ENCODE data around the gene CRADD.

The CRADD gene

DNA sequence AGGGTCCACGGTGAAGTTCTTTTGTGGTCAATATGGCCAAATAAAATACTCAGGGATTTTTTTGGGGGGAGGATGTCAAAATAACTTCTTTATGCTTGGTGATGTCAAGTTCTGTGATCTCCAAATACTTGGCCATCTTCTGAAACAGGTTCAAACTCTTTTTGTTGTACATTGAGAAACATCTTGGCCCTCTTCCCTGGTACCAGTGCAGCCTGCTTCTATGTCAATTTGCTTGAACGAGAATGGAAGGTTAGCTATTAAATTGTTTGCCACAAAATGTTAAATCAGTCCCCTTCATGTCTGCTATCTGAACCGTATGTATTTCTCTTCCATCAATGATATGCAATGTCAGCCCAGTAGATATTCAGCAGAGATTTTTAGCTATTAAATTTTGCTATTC, 6.1 kb upstream of the CRADD start:
- no peak for DNase-seq (ENCODE audit: low read depth in 2 of 2)

DNA sequence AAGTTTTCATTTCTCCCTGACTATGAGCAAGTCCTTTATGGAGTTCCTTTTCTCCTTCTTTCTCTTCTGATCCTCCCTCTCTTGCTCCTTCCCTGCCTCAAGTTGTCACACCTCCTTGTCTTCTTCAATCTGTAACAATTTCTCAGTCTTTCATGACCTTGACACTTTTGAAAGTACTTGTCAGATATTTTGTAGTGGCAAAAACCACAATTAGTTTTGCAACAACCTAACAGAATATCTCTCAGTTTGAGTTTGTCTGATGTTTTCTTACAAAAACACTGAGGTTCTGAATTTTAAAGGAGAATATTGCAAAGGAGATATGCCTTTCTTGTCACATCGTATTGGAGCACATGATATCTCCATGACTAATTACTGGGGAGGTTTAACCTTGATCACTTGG, 4.1 kb upstream of the CRADD start:
- DNase-seq (ENCODE audit: low read depth in 2 of 2): no peak

DNA sequence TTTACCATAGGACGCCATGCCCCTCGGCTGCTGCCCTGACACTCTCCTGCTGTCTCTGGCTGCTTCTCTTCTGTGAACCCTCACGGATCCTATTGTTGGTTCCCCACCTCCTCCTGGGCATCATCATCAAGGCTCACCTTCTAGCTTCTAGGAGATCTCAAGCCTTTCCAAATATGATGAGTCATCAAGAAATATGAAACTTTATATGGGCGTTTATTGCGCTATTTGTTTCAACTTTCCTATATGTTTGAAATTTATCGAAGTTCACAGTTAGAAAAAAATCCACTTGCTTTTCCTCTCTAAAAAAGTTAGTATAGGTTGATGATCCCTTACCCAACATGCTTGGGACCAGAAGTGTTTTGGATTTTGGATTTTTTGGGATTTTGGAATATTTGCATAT, 2.8 kb upstream of the CRADD start:
- DNase-seq (ENCODE audit: low read depth in 2 of 2): no peak

DNA sequence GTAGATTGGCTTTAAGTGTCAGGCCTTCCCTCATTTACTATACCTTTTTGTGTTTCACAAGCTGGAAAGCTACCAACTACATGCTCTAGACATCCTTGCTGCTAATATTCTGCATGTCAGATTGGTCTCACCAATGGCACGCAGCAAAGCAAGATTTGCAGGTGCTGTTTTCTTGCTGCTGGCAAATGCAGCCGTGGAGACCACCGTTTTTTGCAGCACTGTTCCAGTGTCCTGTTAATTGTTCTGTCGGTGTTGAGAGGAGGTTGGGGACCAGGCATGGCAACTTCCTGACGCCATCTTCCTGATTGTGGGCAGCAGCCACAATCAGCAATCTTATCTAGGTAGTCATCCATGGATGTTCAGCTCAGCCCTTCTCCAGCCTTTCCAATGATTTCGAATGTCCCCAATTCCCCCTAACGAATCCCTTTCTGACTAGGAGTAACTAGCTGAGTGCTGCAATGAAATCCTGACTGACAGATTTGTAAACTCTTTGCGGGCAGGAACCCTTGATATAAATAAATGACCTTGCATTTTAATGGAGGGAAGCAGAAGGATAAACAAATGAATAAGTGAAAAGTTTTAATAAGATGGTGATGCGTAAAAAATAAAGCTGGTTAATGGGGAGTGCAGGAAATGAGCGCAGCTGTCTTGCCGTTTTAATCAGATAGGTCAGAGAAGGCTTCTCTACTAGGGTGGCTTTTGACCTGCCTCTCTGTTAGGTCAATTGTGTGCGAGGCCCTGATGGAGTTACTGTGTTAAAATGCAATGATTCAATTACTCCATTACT, 574 bp upstream of the CRADD start:
- DNase-seq (ENCODE audit: low read depth in 2 of 2): no peak

- no peak for DNase-seq (ENCODE audit: low read depth in 2 of 2)
These were observed 1.6 kb downstream of the CRADD start for GRCh38 chr12:93678779-93679178.

DNA sequence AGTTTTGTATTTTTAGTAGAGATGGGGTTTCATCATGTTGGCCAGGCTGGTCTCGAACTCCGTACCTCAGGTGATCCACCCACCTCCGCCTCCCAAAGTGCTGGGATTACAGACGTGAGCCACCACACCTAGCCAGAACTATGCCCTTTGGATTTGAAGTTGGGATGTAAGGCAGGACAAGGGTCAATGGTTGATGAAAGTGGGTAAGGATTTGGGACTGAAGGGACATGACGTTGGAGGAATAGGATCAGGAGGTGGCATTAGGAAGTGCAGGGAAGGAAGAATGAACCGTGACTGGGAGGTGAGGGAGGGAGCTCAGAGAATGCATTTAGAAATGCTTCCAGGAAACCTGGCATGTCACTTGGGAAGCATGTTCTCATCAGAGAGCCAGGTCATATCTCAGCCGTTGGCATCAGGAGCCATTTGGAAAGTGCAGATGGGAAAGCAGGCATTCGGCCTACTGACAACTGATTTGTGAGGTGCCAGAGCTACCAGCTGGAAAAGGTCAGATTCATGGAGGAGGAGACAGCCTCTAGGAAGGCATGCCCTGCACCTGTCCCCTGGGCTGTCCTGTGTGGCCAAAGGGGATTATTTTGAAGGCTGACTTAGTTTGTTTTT, 2.2 kb downstream of the CRADD start:
- no peak for DNase-seq (ENCODE audit: low read depth in 2 of 2)

- DNase-seq (ENCODE audit: low read depth in 2 of 2): no peak
These were observed 2.8 kb downstream of the CRADD start for GRCh38 chr12:93680006-93680405.

GRCh38 chr12:93682846-93683261, 5.7 kb downstream of the CRADD start:
- DNase-seq (ENCODE audit: low read depth in 2 of 2): no peak

DNA sequence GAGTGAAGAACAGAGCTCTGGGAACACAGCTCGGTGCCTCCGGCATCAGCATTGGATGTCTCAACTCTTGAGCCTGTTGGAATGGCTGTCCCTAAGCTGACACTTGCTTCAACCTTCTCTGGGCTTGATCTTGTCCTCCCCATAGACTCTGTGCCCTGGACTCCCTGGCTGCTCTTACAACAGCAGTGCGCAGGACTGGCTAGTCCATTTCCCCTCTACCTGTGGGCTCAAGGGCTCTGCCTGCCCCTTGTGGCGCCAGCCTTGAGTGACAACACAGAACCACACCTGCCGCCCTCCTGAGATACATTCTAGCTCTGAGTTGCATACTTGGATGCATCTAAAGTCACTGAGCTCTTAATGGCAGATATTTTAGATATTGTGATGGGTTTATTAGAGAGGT, 6.2 kb downstream of the CRADD start:
- DNase-seq (ENCODE audit: low read depth in 2 of 2): no peak

GRCh38 chr12:93684716-93685115, 7.5 kb downstream of the CRADD start:
- DNase-seq (ENCODE audit: low read depth in 2 of 2): no peak

DNA sequence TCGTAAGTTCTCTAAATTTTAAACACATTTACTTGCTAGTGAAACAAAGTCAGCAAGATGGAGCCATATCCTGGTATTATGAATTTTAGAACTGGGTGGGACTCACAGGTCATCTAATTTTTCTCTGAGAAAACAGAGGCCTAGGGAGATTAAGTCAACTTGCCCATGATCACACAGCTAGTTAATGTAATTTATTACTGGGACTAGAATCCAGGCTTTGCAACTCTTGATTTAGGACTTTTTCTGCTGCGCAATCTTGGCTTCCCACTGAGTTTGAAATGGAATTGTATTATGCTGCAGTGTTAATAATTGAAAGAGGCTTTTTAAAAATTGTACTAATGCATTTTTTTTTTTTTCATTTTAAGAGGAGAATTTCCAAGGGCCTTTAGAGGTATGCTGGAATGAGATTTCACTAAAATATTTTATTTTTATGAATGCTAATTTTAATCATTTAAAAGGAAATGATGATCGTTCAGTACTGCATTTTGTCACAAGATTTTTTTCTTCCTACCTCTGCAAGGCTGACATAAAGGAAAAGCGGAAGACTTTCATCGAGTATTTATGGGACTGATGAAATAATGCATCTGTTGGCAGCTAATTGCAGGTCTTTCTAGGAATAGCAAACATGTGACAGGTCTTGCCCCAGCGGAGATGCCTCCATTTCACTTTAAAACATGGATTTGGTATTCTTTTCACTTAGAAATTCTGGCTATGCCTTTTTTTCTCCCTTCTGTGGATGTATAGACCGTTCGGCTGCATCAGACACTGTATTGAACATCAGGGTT, 9.6 kb downstream of the CRADD start:
- no peak for DNase-seq (ENCODE audit: low read depth in 2 of 2)

DNA sequence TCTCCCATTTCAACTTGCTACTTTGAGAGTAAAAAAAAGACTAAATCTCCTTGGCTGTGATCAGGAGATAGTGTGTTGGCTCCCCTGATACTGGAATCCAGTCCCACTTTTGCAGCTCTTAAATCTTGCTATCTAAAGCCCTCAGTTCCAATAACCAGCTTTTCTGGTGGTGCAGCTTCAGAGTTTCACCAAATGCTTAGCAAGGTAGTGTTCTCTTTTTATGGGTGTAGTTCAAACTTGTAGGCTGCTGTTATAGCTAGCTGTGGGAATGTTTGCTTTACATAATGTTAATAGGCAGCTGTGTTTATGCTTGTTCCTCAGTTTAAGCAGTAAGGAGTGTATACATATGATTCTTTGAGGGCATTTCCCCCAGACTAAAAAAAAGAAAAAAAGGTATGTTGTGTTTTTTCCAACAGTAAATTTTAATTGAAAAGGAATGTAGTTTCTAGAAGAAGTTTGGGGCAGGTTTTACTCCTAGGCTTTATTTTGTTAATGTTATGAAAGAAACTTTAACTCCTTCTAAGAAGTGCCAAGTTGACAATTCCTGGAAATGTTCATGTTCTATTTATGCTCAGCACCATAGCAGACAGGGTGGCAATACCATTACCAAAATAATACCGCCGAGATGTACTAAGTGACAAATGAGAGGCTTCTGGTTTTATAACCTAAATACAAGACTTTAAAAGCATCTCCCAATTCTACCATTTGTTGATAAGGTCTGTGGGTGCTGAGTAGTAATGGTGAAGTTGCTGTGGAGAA, 12.1 kb downstream of the CRADD start:
- no peak for DNase-seq (ENCODE audit: low read depth in 2 of 2)

DNA sequence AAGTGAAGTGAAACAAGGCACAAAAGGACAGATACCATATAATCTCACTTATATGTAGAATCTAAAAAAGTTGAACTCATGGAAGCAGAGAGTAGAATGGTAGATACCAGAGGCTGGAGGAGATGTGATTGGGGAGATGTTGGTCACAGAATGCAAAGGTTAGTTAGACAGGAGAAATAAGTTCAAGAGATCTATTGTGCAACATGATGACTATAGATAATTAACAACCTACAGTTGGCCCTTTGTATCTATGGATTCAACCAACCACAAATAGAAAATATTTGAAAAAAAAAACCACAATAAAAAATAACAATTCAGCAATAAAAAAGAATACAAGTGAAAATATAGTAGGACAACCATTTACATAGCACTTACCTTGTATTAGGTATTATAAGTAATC, 19.3 kb downstream of the CRADD start:
- no peak for DNase-seq (ENCODE audit: low read depth in 2 of 2)

GRCh38 chr12:93698307-93699092, 21.3 kb downstream of the CRADD start:
- no peak for DNase-seq (ENCODE audit: low read depth in 2 of 2)

DNA sequence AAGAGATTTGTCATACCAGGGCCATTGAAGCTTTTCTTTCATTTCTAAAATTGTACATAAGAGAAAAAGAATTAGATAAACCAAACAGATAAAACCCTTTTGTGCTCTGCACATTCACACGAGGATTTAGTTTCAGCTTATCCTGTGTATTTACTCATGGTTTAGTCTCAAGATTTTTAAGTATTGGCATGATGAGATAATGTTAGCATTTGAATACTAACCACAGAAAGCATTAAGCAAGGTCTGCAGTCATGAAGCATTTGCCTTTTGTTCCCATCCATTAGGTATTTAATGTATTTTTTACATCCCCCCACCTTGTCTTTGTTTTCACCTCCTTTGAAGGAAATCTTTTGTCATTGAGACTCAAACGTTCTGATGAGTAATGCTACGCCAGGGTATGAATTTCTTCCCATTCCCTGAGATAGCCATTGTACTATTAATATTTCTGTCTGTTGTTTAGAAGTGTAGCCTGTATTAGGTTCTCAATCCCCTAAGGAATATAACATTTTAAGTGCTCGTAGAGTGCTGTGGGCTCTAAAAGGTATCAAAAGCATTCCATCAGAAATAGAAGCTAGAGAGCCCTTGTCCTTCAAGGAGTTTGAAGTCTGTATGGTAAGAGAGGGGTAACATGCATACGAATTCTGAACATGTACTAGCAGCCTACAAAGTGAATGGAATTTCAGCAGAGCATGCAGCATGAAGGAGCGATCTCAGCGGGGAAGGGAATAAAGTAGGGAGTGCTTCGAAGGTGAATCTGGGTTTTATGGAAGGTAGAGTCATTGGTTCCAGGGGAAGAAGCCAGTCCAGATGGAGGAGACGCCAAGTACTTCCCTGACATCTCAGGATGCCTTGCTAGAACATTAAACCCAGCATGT, 22.3 kb downstream of the CRADD start:
- DNase-seq (ENCODE audit: low read depth in 2 of 2): no peak

DNA sequence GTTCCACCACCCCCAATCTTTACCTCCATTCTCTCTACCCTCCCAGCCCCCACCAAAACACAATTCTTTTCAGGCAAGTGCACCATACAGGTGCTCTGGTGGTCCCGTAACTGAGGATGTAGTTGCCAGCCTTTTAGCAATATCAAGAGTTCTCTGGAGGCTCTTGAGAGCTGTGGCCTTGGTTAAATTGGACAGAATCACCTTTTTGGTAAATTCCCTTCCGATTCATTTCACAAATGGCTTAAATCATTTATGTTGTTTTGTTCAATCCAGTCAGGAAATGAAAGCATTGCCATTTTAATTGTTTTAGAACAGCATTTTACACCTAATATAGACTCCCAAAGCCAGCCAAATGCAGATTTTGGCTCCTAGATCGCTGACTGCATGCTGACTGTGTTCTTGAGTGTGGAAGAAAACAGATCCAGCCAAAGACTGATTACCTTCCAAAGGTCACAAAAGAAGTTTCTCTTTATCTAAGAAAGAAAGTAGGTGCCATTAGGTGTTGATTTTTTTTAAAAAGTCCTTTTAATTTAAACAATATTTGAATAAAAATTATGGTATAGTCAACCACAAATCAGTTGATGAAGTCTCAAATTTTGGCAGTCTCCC, 25.6 kb downstream of the CRADD start:
- DNase-seq (ENCODE audit: low read depth in 2 of 2): no peak

DNA sequence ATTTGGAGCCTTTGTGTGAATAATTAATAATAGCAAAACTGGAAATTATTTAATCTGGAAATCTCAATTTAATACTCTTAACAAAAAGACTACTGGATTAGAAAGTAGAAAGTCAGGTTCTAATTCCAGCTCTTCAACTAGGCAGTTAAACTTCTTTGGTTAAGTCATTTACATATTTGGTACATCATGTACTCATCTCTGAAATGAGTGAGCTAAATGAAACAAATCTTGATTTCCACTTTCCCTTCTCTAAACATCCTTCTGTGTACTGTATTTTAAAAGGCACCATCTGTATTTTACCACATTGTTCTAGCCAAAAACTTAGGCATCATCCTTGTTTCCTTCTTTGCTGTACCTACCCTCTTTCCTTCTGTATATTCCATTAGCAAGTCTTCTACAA, 26.9 kb downstream of the CRADD start:
- no peak for DNase-seq (ENCODE audit: low read depth in 2 of 2)

DNA sequence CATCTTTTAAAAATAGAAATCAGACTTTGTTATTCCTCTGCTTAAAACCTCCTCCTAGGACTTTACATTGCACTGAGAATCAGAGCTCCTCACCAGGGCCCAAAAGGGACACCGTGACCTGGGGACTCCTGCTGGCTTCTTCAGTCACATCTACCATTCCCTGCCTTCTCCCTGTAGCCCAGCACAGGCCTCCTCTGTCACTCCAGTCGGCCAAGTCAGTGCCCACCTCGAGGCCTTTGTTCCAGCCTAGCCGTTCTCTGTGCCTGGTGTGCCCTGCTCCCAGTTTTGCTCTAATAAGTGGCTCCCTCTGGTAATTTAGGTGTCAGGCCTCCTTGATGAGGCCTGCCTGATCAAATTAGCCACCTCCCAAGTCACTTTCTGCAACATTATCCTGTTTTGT, 27.4 kb downstream of the CRADD start:
- no peak for DNase-seq (ENCODE audit: low read depth in 2 of 2)

DNA sequence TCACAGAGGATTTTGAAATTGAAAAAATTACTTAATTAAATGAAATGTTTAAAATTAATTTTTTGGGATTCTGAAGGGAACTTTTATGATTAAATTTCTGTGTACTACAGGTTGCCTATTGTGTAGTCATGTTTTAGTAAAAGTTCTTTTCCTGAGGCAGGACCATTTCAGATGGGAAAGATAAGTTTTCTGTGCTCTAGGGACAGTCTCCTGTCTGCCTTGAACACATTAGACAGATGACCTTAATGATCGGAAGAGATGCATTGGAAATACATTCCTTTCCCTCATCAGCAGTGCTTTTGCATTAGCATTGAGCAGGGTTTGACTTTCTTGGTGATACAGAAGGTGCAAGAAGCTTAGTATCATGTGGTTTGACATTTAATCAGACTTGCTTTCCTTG, 28.1 kb downstream of the CRADD start:
- no peak for DNase-seq (ENCODE audit: low read depth in 2 of 2)

DNA sequence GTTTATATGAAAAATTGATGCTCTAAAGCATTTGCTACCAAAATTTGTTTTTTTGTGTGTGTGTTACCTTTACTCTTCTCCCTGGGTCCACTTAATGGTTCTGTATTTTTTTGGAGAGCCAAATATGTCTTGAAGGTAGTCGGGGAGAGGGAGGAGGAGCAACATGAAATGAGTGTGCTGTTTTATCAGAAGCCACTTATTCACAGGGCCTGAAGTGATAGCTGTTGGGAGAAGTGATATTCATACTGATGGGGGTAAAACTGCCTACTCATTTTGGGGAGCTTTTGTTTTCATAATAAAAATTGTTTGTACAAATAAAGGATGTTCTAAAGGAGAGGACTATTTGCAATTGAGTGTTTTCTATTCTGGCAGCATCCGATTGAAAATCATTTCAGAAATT, 29.2 kb downstream of the CRADD start:
- no peak for DNase-seq (ENCODE audit: low read depth in 2 of 2)

All from stimulated activated CD8-positive, alpha-beta memory T cell treated with anti-CD3 and anti-CD28 coated beads, Interleukin-7, amount 100 ng/mL, for 1 hour (primary cell).